Endothelial cell of umbilical vein (primary cell): Measurements from ENCODE around the gene FMN1.

ENCODE experiments used
- EZH2 ChIP-seq: IDR thresholded peaks from 2 replicates; pipeline ENCODE4 v1.6.1; 2012; ENCODE audit warnings: borderline replicate concordance, low read depth, mild to moderate bottlenecking, moderate library complexity, low read length, inconsistent platforms; ENCODE audit not compliant: severe bottlenecking
- MYC ChIP-seq: IDR thresholded peaks from one replicate; pipeline ENCODE4 v1.6.1; 2011; ENCODE audit warnings: mild to moderate bottlenecking, low read depth, low read length
- POLR2A ChIP-seq: IDR thresholded peaks from 2 replicates; pipeline ENCODE4 v1.6.1; 2012; ENCODE audit warnings: low read depth, mild to moderate bottlenecking, control low read depth, low read length
- POLR2AphosphoS5 ChIP-seq: IDR thresholded peaks from 2 replicates; pipeline ENCODE4 v1.6.1; 2012; ENCODE audit warnings: low read depth, mild to moderate bottlenecking, control low read depth, low read length, moderate library complexity; ENCODE audit not compliant: insufficient read depth
- TF ChIP-seq, protein P1 (sequence below), 2 donors: IDR thresholded peaks; 1 replicate in 1 of 2; 2 replicates in 1 of 2; pipeline ENCODE4 v1.5.1; 2011; ENCODE audit warnings: low read length in 2 of 2, mild to moderate bottlenecking in 2 of 2, moderate library complexity in 2 of 2, control low read depth in 1 of 2, inconsistent platforms in 1 of 2, low read depth in 1 of 2; ENCODE audit not compliant: insufficient read depth in 1 of 2; ENCODE audit errors: extremely low read depth in 1 of 2

DNA sequence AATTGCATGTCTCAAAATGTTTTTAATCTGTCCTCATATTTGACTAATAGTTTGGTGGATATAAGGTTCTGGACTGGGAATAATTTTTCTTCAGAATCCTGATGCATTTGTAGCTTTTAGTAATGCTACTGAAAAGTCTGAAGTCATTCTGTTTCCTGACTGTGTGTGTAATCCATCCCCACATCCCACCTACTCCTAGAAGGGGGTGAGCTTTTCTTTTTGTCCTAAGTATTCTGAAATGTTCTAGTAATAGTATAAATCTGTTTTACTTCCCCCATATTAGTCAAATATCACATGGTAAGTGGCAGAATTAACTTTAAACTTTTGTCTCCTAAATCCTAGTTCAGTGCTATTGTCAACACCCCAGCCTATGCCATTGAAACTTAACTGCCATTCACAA is 313.9 kb downstream of the FMN1 start:
- no peak for TF ChIP-seq EZH2
- TF ChIP-seq POLR2AphosphoS5 = no peak
- TF ChIP-seq, protein P1, sequence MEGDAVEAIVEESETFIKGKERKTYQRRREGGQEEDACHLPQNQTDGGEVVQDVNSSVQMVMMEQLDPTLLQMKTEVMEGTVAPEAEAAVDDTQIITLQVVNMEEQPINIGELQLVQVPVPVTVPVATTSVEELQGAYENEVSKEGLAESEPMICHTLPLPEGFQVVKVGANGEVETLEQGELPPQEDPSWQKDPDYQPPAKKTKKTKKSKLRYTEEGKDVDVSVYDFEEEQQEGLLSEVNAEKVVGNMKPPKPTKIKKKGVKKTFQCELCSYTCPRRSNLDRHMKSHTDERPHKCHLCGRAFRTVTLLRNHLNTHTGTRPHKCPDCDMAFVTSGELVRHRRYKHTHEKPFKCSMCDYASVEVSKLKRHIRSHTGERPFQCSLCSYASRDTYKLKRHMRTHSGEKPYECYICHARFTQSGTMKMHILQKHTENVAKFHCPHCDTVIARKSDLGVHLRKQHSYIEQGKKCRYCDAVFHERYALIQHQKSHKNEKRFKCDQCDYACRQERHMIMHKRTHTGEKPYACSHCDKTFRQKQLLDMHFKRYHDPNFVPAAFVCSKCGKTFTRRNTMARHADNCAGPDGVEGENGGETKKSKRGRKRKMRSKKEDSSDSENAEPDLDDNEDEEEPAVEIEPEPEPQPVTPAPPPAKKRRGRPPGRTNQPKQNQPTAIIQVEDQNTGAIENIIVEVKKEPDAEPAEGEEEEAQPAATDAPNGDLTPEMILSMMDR (IDR thresholded peaks at IDR 0.05; ENCODE audit: extremely low read depth in 1 of 2, insufficient read depth in 1 of 2, low read depth in 1 of 2, low read length in 2 of 2) = no peak
- no peak for TF ChIP-seq MYC
- TF ChIP-seq POLR2A = no peak
